OCI-M1 (cell line): ENCODE results near the gene CEP68.
"Not testable (repeated sequence)": the region's sequence is repeated elsewhere in the genome, so short reads cannot be mapped to it uniquely, and the experiment has no call there.

Source experiments
- DNase-seq: peaks from one replicate; lab custom pipeline; 2025; lab: John Stamatoyannopoulos, UW

The CEP68 gene, protein sequence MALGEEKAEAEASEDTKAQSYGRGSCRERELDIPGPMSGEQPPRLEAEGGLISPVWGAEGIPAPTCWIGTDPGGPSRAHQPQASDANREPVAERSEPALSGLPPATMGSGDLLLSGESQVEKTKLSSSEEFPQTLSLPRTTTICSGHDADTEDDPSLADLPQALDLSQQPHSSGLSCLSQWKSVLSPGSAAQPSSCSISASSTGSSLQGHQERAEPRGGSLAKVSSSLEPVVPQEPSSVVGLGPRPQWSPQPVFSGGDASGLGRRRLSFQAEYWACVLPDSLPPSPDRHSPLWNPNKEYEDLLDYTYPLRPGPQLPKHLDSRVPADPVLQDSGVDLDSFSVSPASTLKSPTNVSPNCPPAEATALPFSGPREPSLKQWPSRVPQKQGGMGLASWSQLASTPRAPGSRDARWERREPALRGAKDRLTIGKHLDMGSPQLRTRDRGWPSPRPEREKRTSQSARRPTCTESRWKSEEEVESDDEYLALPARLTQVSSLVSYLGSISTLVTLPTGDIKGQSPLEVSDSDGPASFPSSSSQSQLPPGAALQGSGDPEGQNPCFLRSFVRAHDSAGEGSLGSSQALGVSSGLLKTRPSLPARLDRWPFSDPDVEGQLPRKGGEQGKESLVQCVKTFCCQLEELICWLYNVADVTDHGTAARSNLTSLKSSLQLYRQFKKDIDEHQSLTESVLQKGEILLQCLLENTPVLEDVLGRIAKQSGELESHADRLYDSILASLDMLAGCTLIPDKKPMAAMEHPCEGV

DNA sequence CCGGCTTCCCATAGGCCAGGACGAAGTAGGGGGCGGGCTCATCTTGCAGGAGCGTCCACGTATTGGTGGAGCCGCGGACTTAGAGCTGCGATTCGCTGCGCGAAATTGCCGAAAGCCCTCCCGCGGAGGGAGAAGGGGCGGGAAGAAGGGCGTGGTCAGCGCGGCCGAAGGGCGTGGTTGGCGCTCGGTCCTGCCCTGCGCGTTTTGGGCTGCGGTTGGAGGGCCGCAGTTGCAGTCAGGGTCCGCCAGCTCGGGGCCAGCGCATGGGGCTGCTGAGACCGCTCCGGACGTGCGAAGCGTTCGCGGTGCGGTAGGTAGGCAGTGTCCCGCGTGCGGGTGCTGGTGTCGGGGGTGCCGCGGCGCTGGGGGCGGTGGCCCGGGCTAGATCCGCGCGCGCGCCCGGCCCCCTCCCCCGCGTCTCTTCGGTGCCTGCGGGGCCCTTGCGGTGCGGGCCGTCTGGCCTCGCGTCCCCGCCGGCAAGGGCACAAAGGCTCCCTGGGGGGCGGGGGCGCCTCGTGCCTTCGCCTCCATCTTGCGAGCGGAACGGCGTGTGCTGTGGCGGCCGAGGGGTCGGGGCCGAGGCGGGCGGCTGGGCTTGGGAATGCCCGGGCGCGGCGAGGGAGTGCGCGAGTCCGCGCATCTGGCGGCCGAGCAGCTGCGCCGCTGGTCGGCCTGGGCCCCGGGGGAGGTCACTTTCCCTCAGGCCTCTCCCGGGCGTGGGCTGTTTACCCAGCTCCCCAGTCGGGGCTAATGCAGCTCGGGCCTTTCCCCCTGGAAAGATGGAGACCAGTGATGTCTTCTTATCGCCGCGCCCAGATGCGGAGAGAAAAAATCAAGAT, at the start of gene CEP68:
Gene CEP68 (plus strand): TSS at position 202 of the 839 bp plus-strand sequence. CDS start 13,029 bp downstream, outside the sequence.
- peak; percentile 95 for DNase-seq

DNA sequence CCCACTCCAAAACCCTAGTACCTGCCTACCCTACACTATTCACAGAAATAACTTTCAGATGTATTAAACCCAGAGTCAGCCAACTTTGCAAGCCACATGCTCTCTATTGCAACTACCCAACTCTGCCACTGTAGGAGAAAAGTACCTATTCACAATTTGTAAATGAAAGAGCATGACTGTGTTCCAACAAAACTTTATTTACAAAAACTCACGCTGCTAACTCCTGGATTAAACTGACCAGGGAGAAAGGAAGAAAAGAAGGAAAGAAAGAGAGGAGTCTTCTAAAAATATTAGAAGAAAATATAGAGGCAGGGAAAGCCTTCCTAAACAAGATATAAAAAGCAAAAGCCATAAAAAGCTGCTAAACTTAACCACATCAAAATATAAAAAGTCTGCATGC, 42.4 kb upstream of the CEP68 start:
- no peak for DNase-seq

DNA sequence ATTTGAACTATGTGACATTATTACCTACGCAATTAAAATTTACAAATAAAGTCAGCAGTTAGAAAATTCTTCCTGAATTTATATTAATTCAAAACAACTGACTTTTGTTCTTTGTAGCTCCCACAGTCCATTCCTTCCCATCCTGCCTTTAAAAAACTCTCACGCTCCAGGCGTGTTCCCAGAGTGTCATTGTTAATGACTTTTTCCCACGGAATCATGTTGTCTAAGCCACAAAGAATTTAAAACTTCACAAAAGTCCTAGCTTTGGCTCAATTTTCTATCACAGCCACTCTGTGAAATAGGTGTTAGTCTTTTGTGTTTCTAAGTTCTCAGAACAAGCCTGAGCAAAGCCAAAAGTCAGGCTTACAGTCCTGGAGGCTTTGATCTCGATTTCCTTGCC, 40.5 kb upstream of the CEP68 start:
- no peak for DNase-seq

DNA sequence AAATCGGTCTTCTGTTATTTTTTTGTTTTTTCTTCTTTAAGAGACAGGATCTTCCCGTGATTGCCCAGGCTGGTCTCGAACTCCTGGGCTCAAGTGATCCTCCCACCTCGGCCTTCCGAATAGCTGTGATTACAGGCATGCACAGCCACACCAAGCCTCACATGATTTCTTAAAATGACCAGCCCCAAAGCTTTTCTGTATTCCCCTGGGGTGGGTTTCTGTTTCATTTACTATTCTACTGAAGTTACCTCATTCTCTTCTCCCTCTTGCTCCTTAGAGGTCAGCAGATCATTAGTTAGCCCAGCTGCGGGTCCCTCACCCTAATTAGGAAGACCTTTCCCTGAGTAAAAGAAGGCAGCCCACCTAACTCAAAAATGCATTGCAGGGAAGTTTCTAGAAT, 39.4 kb upstream of the CEP68 start:
- DNase-seq: no peak

DNA sequence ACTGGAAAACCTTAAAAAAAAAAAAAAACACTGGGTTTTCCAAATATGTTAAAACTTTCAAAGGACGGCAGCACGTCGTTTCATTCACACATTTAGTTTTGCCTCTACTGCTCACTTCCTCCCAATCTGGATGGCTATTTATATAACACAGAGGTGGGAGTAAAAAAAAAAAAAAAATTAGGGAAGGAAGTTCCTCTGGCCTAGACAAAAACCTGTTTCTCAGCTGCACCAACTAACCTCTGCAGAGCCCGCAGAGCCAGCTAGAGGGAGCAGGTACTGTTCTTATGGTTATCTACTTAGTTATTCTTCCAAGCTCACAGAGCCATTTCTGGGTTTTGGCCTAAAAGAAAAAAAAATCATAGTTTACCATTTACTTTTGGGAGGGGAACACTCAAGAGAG, 38.9 kb upstream of the CEP68 start:
- peak; percentile 72 for DNase-seq

DNA sequence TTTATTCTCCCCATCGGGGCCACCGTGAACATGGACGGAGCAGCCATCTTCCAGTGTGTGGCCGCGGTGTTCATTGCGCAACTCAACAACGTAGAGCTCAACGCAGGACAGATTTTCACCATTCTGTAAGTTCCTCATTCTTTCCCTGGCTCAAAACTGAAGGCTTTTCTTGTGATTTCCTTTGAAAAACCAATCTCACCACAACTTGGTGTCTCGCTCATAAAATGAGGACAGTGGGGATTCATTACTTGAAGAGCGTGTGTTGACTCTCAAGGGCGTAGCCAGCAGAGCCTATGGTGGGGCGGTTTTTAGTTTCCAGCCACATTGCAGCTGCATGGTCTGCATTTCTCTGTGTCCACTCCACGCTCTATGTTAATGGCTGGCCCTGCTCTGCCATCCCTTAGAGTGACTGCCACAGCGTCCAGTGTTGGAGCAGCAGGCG, 38.1 kb upstream of the CEP68 start:
- peak; percentile 89 for DNase-seq

DNA sequence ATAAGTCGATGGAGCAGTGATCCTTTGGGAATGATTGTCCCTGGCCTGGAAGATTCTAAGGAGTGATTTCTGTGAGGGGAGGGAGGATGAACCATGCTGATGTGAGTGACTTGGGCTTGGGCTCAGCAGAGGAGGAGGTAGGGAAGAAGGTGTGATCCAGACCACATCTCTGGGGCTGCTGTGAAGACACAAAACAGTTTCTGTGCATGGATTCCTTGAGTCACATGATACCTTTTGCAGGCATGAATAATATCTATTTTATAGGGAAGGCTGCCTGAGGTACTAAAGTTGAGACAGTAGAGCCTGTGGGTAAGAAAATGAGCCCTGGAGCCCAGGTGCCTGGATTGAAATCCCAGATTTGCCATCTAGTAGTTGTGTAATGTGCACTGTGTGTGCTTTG, 37.2 kb upstream of the CEP68 start:
- no peak for DNase-seq

DNA sequence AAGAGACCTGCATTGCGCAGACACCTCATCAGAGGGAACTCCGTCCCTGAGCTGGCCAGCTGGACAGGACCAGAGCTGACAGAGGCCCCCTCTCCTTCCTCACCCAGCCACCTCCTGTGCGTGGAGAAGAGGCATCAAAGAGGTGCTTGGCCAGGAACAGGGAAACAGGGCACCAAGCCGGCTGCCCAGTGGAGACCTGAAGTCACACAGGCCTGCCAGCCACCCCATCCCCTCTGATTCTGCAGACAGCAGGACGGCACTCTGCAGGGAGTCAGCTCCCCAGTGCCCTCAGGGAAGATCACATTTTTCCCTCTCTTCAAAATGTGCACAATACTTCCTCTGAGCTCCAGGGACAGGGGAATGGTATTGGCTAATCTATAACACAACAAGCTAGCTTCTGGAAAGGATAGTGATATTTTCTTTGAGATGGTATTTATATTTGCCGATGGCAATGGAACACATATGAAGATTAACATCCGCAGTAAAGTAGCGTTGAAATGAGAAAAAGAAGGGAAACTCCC, 36.5 kb upstream of the CEP68 start:
- no peak for DNase-seq

DNA sequence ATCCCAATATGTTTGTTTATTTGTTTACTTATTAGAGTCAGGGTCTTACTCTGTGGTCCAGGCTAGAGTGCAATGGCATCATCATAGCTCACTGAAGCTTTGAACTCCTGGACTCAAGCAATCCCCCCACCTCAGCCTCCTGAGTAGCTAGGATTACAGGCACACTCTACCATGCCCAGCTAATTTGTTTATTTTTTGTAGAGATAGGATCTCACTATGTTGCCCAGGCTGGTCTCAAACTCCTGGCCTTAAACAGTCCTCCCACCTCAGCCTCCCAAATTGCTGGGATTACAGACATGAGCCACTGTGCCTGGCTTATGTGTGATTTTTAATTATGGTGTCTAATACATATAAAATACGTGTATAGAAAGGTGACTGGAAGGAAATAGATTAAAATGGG, 36.0 kb upstream of the CEP68 start:
- not testable (repeated sequence) for DNase-seq

DNA sequence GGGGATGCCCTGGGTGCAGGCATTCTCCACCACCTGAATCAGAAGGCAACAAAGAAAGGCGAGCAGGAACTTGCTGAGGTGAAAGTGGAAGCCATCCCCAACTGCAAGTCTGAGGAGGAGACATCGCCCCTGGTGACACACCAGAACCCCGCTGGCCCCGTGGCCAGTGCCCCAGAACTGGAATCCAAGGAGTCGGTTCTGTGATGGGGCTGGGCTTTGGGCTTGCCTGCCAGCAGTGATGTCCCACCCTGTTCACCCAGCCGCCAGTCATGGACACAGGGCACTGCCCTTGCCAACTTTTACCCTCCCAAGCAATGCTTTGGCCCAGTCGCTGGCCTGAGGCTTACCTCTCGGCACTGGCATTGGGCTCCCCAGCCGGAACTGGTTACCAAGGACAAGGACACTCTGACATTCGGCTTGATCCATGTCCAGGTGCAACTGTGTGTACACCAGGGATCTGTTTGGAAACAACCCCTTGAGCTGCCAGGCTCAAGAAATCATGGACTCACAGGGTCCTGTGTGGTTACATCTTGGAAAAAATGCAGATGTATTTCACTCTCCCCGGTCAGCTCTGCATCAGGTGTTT, 35.2 kb upstream of the CEP68 start:
- no peak for DNase-seq

DNA sequence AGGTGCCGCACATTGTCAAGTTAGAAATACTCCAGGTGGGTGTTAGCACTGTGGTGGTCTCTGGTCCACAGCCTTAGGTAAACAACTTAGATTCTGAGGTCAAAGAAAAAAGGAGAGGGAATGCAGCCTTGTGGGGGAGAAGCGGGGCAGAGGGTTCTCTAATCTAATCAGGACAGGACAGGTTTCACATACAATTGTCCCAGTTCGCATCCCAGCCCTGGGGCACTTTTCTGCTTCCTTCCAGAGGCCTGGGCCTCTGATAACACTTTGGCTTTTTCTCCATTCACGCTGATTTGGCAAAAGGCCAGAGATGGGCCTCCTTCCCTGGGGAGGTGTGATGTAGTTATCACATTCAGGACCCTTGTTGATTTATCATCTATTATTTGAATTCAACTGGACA, 34.5 kb upstream of the CEP68 start:
- peak; percentile 91 for DNase-seq

DNA sequence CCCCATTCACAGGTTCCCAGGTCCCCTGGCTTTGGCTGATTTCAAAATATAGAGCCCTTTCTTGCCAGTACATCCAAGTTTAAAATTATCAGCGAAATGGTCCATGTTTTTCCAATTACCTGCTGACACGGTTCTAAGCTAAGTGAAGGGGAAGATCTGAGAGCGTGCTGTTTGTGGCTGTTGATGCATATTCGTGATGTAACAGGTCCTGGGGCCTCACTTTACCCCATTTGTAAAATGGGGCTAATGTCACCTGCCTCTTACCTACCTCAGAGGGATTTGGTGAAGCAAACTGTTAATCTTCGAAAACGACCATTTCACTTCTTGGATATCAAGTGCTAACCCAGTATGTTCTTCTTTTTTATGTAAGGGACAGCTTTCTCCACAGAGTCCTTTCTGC, 34.0 kb upstream of the CEP68 start:
- no peak for DNase-seq

DNA sequence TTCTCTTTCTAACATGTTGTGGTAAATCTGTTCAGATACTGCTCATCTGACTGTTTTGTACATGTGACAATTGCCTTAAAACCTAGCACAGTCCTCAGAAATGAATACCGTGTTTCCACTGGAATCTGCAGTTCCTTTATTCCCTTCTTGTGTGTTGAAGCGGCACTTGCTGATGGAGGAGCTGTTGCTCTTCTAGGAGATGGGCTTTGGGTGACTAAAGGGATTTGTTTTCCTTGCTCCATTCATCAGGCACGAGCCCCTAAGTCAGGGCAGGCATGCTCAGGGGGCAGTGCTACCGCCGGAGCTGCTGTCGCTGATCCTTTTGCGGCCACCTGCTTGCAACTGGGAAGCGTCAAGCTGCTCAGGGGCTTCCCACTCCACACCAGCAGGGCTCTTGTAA, 32.5 kb upstream of the CEP68 start:
- no peak for DNase-seq

DNA sequence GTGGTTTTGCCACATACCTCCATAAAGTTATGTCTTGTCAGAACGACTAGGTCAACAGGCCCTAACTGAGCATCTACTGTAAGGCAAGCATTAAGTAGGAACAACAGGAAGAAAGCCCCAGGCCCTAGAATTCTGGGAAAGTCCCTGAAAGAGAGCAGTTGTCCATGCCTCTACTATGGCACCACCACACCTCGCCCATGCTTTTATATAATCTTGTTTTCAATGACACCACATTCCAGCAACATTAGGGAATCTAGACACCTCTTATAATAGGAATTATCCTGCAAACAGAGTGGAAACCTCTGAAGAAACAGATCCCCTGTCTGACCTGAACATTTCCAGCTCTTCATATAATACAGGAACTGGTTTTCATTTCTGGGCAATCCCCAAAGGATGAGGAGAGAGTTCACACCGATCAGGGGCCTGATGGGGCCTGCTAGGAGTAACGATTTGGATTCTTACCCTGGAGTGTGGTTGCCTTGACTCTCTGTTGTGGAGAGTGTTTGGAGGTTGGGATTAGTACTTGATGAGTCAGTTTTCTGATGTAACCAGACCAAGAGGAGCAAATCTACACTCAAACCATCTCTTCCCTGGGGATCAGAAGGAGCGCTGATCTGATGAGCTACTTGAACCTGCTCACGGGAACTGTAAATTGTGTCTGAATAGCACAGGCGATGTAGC, 31.9 kb upstream of the CEP68 start:
- no peak for DNase-seq

DNA sequence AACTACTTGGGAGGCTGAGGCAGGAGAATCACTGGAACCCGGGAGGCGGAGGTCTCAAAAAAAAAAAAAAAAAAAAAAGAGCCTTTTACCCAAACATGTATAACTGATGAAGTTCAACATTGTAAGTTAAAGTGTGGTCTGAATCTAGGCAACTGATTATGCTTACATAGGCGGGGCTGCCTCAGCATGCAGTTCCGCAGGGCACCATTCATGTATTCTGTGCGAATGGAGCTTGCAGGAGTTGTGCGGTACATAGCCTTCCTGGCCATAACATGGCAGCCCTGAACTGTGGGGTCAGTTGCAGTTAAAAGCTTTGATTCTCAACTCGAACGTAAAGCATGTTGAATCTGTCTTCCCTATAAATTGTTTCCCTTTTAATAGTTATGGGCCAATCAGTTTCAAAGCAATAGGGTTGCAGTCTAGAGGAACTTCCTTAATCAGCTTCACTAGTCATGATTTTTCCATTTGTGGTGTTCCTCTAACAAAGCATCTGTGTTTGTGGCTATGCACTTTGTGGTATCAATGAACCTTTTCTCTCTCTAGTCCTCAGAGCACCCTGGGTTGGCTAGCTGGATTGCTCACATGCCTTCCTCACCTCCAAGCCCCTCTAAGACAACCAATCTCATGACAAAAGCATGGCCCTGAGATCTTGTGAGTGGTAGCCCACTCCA, 30.6 kb upstream of the CEP68 start:
- peak; percentile 40 for DNase-seq

DNA sequence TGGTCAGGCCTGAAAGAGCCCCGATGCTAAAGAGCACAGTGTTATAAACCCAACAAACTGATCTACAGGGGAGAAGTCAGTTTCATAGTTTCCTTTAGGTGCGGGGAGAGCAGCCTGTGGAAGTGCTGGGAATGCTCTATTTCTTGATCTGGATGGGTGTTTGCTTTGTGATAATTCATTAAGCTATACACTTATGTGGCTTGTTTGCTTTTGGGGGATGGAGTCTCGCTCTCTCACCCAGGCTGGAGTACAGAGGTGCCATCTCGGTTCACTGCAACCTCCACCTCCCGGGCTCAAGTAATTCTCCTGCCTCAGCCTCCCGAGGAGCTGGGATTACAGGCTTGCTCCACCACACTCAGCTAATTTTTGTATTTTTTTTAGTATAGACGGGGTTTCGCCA, 30.1 kb upstream of the CEP68 start:
- no peak for DNase-seq

DNA sequence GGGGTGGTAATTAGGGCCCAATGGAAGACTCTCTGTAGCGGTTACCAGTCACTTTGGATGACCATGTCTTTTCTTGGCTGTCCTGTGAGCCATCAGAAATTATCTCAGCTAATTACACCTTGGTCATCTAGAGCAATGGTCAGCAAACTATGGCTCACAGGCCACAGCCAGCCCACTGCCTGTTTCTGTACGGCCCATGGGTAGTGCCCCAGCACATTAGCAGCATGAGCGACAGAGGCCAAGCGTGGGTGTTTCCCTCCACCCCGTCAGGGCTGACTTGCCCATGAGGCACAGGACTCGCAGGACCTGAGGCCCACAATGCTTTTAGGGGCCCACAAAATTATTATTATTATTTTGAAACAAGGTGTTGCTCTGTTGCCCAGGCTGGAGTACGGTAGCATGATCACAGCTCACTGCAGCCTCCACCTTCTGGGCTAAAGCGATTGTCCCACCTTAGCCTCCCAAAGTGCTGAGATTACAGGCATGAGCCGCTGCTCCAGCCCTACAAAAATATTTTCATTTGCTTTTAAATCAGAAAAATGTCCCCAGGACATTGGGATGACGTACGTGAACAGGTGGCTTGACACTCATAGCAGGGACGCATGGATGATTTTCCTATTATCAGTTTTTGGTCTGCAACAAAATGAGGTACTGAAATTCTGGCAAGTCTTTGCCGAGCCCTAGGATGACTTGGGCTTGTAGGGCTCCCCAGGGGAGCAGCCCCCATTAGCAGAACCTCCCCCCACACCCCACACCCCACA, 29.3 kb upstream of the CEP68 start:
- DNase-seq: no peak

DNA sequence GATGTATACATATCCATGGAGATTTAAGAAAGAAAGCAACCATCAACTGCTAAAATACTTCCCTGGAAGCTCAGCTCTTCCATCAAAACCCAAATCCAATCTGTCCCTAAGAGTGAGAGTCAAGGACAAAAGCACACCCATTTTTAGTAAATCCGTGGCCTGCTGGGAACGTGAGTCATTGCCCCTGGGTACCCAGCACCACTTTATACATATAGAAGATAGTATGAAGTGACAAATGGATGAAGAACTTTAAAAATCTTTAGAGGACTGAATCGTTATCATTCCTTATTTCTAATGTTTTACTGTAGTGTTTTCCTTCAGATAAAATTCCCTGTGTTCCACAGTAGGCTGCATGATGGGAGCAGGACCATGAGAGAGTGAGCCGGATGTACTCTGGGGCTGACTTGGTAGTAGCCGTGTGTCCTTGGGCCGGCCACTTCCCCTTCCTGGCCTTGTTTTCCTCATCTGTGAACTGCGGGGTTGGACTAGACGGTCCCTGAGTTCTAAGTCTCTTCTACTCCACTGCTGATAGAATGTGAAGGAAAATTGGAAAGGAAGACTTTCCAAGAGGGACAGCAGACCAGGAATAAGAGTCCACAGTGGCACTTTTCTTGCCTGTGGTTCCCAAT, 28.5 kb upstream of the CEP68 start:
- DNase-seq: no peak
